Neuronal stem cell (in vitro differentiated cells): ENCODE measurements around the gene DTHD1.
A peak's percentile ranks its signal among the peaks of the same experiment; 100 is the strongest.

ENCODE experiments used
- DNase-seq: peaks from one replicate; pipeline ENCODE4 v3.0.0-alpha.2; 2013; ENCODE audit warnings: low spot score
- H2AFZ ChIP-seq: one replicate; pipeline ENCODE4 v1.6.1; 2013; ENCODE audit warnings: mild to moderate bottlenecking, low read length, inconsistent platforms
- H2AK5ac ChIP-seq: 2 replicates; pipeline ENCODE4 v1.6.1; 2013; ENCODE audit warnings: low read depth, mild to moderate bottlenecking, inconsistent platforms, low read length, moderate library complexity, mixed read lengths
- H2BK120ac ChIP-seq: 2 replicates; pipeline ENCODE4 v1.6.1; 2013; ENCODE audit warnings: low read depth, mild to moderate bottlenecking, inconsistent platforms, low read length, moderate library complexity, mixed read lengths
- H2BK12ac ChIP-seq: one replicate; pipeline ENCODE4 v1.6.1; 2013; ENCODE audit warnings: low read length, inconsistent platforms
- H2BK15ac ChIP-seq: 2 replicates; pipeline ENCODE4 v1.6.1; 2013; ENCODE audit warnings: mild to moderate bottlenecking, low read length, inconsistent platforms, mixed read lengths
- H2BK5ac ChIP-seq: one replicate; pipeline ENCODE4 v1.6.1; 2013; ENCODE audit warnings: inconsistent platforms, mild to moderate bottlenecking, low read length, moderate library complexity
- H3K14ac ChIP-seq: one replicate; pipeline ENCODE4 v1.6.1; 2013; ENCODE audit warnings: low read length, inconsistent platforms
- H3K18ac ChIP-seq: 2 replicates; pipeline ENCODE4 v1.6.1; 2013; ENCODE audit warnings: low read length, inconsistent platforms
- H3K23ac ChIP-seq: 2 replicates; pipeline ENCODE4 v1.6.1; 2013; ENCODE audit warnings: low read depth, mild to moderate bottlenecking, mixed read lengths, low read length, inconsistent platforms; ENCODE audit not compliant: poor library complexity
- H3K27ac ChIP-seq: replicated peaks from 3 replicates; pipeline ENCODE4 v1.5.1; 2013; ENCODE audit warnings: low read length, inconsistent platforms
- H3K27me3 ChIP-seq, 3 experiments: 2 replicates each; pipeline ENCODE4 v1.6.1; 2013; ENCODE audit warnings: low read length in 3 of 3, mild to moderate bottlenecking in 2 of 3, inconsistent platforms in 1 of 3, low read depth in 1 of 3, mixed read lengths in 1 of 3, moderate library complexity in 1 of 3; ENCODE audit not compliant: control insufficient read depth in 3 of 3, insufficient read depth in 3 of 3
- H3K36me3 ChIP-seq, 2 donors: replicated peaks in 1 of 2; 2 replicates each; pipeline ENCODE4 v1.6.1; 2013; ENCODE audit warnings: low read length in 2 of 2; ENCODE audit not compliant: control insufficient read depth in 2 of 2, insufficient read depth in 2 of 2
- H3K4ac ChIP-seq: 2 replicates; pipeline ENCODE4 v1.6.1; 2013; ENCODE audit warnings: inconsistent platforms, mild to moderate bottlenecking, low read length, moderate library complexity
- H3K4me1 ChIP-seq, 2 donors: 1 replicate in 1 of 2; 2 replicates in 1 of 2; pipeline ENCODE4 v1.6.1; 2013; ENCODE audit warnings: low read length in 2 of 2, low read depth in 1 of 2; ENCODE audit not compliant: control insufficient read depth in 2 of 2, insufficient read depth in 1 of 2
- H3K4me2 ChIP-seq: one replicate; pipeline ENCODE4 v1.6.1; 2013; ENCODE audit warnings: mild to moderate bottlenecking, low read length, inconsistent platforms; ENCODE audit not compliant: insufficient read depth, poor library complexity, severe bottlenecking
- H3K4me3 ChIP-seq, 2 donors: 2 replicates each; pipeline ENCODE4 v1.5.1; 2013; ENCODE audit warnings: low read length in 2 of 2, mild to moderate bottlenecking in 2 of 2, inconsistent platforms in 1 of 2, moderate library complexity in 1 of 2
- H3K79me1 ChIP-seq: one replicate; pipeline ENCODE4 v1.6.1; 2013; ENCODE audit warnings: low read depth, mild to moderate bottlenecking, inconsistent platforms, low read length, moderate library complexity
- H3K9ac ChIP-seq: one replicate; pipeline ENCODE4 v1.6.1; 2013; ENCODE audit warnings: mild to moderate bottlenecking, low read depth, low read length, inconsistent platforms; ENCODE audit not compliant: poor library complexity
- H3K9me3 ChIP-seq, 2 donors: replicated peaks in 1 of 2; 2 replicates each; pipeline versions ENCODE3 to v1.6.1; 2013; ENCODE audit warnings: low read length in 2 of 2, mild to moderate bottlenecking in 2 of 2, inconsistent platforms in 1 of 2, low read depth in 1 of 2, mixed read lengths in 1 of 2, moderate library complexity in 1 of 2; ENCODE audit not compliant: control insufficient read depth in 2 of 2, insufficient read depth in 1 of 2
- H4K8ac ChIP-seq: one replicate; pipeline ENCODE4 v1.6.1; 2013; ENCODE audit warnings: low read depth, mild to moderate bottlenecking, inconsistent platforms, low read length, moderate library complexity
- H4K91ac ChIP-seq: one replicate; pipeline ENCODE4 v1.6.1; 2013; ENCODE audit warnings: low read length, low read depth, mild to moderate bottlenecking, inconsistent platforms; ENCODE audit not compliant: poor library complexity
- WGBS, 2 donors: extraction: QIAGEN DNeasy Blood & Tissue Kit; methylation state at CpG; one replicate each; pipeline ENCODE4 v1.1.7; 2013; ENCODE audit warnings: missing lambda C conversion rate in 2 of 2, mixed read lengths in 1 of 2; ENCODE audit not compliant: insufficient read length in 2 of 2, insufficient replicate concordance in 1 of 2; ENCODE audit errors: extremely low coverage in 2 of 2; 5-methylcytosine and 5-hydroxymethylcytosine counted together

DTHD1 gene

GRCh38 chr4:36386691-36387090 lies 105.3 kb downstream of the DTHD1 start:
- no peak overlapping the region for H3K14ac ChIP-seq
- peaks cover 0 to 2% of the 10 kb centered on the region in 2 donors for H3K4me1 ChIP-seq
- no peak overlapping the region for H2BK15ac ChIP-seq
- no peak overlapping the region for H2AFZ ChIP-seq
- H3K9me3 ChIP-seq = no peaks in the 10 kb centered on the region
- H3K79me1 ChIP-seq = no peaks in the 10 kb centered on the region
- H3K4me3 ChIP-seq = no peak overlapping the region
- H2AK5ac ChIP-seq = no peak overlapping the region
- H3K18ac ChIP-seq = no peak overlapping the region
- H3K4me2 ChIP-seq = no peak overlapping the region
- no peak overlapping the region for H3K4ac ChIP-seq
- no peak overlapping the region for H2BK12ac ChIP-seq
- H4K8ac ChIP-seq = no peak overlapping the region
- no peak overlapping the region for H4K91ac ChIP-seq
- no peak overlapping the region for H2BK120ac ChIP-seq
- no peak overlapping the region for H3K23ac ChIP-seq
- no peaks in the 10 kb centered on the region for H3K36me3 ChIP-seq
- H3K27me3 ChIP-seq = no peaks in the 10 kb centered on the region
- no peak overlapping the region for H2BK5ac ChIP-seq
- H3K9ac ChIP-seq = no peak overlapping the region
- H3K27ac ChIP-seq = no peak overlapping the region
- no peak for DNase-seq

GRCh38 chr4:36388710-36389109 lies 107.3 kb downstream of the DTHD1 start:
- Histone ChIP-seq H2AFZ (peak overlapping the region; percentile 67), H3K14ac (no peak overlapping the region), H3K9ac (no peak overlapping the region), H3K36me3 (no peaks in the 10 kb centered on the region), H4K91ac (no peak overlapping the region), H2BK12ac (no peak overlapping the region), H3K23ac (no peak overlapping the region), H3K9me3 (no peaks in the 10 kb centered on the region), H3K4me1 (peaks cover 0 to 2% of the 10 kb centered on the region in 2 donors), H3K79me1 (no peaks in the 10 kb centered on the region), H4K8ac (no peak overlapping the region), H3K18ac (no peak overlapping the region), H2AK5ac (no peak overlapping the region), H2BK120ac (no peak overlapping the region), H3K4me2 (no peak overlapping the region), H3K27ac (no peak overlapping the region), H2BK15ac (no peak overlapping the region), H3K4me3 (no peak overlapping the region), H3K27me3 (no peaks in the 10 kb centered on the region), H3K4ac (no peak overlapping the region), H2BK5ac (no peak overlapping the region)
- DNase-seq = no peak
- WGBS, 2 donors = no CpG with 5 or more reads among the region's 5 CpGs

GRCh38 chr4:36391411-36391810 lies 110.0 kb downstream of the DTHD1 start:
- Histone ChIP-seq H2BK15ac (no peak overlapping the region), H3K14ac (no peak overlapping the region), H3K4me1 (peaks cover 0 to 2% of the 10 kb centered on the region in 2 donors), H3K23ac (no peak overlapping the region), H2BK120ac (no peak overlapping the region), H3K9me3 (no peaks in the 10 kb centered on the region), H2BK12ac (no peak overlapping the region), H3K9ac (no peak overlapping the region), H3K18ac (no peak overlapping the region), H3K27me3 (no peaks in the 10 kb centered on the region), H3K4ac (no peak overlapping the region), H4K91ac (no peak overlapping the region), H3K79me1 (no peaks in the 10 kb centered on the region), H3K4me3 (no peak overlapping the region), H3K4me2 (no peak overlapping the region), H4K8ac (no peak overlapping the region), H2AK5ac (no peak overlapping the region), H2AFZ (peak overlapping the region; percentile 24), H3K27ac (no peak overlapping the region), H3K36me3 (no peaks in the 10 kb centered on the region), H2BK5ac (no peak overlapping the region)
- no CpG with 5 or more reads among the region's 2 CpGs for WGBS, 2 donors
- DNase-seq = no peak

GRCh38 chr4:36392024-36392423 lies 110.6 kb downstream of the DTHD1 start:
- no peak overlapping the region for H3K4me3 ChIP-seq
- no peak overlapping the region for H3K27ac ChIP-seq
- H2BK15ac ChIP-seq = no peak overlapping the region
- H2BK120ac ChIP-seq = no peak overlapping the region
- H3K36me3 ChIP-seq = no peaks in the 10 kb centered on the region
- H3K23ac ChIP-seq = no peak overlapping the region
- WGBS, 2 donors = no CpG with 5 or more reads among the region's 1 CpG
- H3K14ac ChIP-seq = no peak overlapping the region
- no peak overlapping the region for H3K9ac ChIP-seq
- H3K18ac ChIP-seq = no peak overlapping the region
- H2AFZ ChIP-seq = no peak overlapping the region
- no peak overlapping the region for H3K4ac ChIP-seq
- no peak overlapping the region for H2AK5ac ChIP-seq
- DNase-seq = no peak
- H4K8ac ChIP-seq = no peak overlapping the region
- no peak overlapping the region for H4K91ac ChIP-seq
- no peak overlapping the region for H2BK5ac ChIP-seq
- H3K27me3 ChIP-seq = no peaks in the 10 kb centered on the region
- H3K4me1 ChIP-seq = peaks cover 0 to 2% of the 10 kb centered on the region in 2 donors
- no peaks in the 10 kb centered on the region for H3K79me1 ChIP-seq
- no peak overlapping the region for H3K4me2 ChIP-seq
- H2BK12ac ChIP-seq = no peak overlapping the region
- no peaks in the 10 kb centered on the region for H3K9me3 ChIP-seq
